ENCODE data around the gene HES4.

DNA sequence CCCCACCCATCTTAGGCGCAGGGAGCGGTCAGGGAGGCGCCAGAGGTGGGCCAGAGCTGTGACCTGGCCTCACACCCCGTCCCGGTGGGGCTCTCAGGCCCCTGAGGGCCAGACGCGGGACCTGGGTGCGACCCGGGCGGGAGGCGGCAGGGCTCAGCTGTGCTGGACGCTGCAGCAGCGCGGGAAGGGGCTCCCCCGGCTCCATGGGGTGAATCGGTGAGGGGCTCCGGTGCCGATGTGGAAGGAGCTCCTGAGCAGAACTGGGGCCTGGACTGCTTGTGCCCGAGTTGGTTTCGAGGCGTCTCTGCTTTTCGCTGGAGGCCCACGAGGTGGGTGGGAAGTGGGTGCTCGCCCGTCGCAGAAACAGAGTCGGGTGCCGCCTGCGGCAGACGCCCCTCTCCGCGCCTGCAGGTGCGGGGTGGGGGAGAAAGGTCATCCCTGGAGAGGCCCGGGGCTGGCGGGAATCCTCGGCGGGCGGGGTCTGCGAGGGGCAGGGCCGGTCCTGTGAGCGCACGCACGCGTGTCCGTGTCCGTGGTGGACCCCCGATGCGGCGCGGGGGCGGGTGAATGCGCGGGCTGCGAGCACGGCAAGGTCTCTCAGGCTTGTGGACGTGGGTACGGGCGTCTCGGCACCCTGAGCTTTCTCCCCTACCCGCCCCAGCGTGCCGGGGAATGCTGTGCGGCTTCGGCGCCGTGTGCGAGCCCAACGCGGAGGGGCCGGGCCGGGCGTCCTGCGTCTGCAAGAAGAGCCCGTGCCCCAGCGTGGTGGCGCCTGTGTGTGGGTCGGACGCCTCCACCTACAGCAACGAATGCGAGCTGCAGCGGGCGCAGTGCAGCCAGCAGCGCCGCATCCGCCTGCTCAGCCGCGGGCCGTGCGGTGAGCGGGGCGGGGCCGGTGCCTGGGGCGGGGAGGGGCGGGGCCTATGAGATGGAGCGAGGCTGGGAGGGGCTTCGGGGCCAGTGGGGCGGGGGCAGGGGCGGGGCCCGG, 40.4 kb upstream of the HES4 start:
- TF ChIP-seq CTCF (IDR thresholded peaks at IDR 0.05; ENCODE audit: low read length) (no peak), EZH2 (IDR thresholded peaks at IDR 0.05; ENCODE audit: borderline replicate concordance, low read length) (no peak)

Data from OCI-LY1 (cell line).